Measurements from ENCODE around the gene RNF220. TPM values are rescaled to one million over a fixed set of nuclear protein-coding genes. Genes with fewer than 3 reads are reported as not detected.

The RNF220 gene
- total RNA-seq, 1 experiment from 2014 or later: 92.4 TPM

DNA sequence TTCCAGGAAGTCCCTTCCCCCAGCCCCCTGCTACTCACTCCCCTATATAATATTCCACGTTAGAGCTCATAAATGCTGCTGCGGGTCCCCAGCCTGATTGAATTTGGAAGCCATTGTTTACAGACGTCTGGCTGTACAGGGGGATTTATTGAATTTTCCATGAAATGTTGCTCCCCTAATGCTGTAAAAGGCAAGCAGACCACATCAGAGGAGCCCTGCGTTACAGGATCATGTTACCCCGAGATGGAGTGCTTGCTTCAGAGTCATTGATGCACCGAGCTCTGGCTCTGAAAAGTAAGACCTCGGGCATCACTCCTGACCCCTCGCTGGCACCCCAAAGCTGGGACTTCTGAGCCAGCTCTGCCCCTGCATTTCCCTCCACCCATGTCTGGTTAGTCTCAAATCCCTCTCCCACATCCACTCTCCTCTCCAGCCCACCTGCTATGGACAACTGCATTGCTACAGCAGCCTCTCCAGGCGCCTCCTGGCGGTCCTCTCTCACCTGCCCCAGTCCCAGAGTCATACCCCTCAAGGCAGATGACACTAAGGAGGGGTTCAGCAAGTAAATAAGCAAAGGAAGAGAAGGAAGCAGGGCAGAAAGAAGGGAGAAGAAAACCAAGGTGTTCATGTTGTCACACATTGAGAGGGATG, 141.5 kb downstream of the RNF220 start:
- H3K4me3 Mint-ChIP-seq (ENCODE audit: unreplicated experiment): no peak overlapping the region
- ChIA-PET POLR2A (no interaction called here), CTCF (no interaction called here)
- TF ChIP-seq, protein P1, sequence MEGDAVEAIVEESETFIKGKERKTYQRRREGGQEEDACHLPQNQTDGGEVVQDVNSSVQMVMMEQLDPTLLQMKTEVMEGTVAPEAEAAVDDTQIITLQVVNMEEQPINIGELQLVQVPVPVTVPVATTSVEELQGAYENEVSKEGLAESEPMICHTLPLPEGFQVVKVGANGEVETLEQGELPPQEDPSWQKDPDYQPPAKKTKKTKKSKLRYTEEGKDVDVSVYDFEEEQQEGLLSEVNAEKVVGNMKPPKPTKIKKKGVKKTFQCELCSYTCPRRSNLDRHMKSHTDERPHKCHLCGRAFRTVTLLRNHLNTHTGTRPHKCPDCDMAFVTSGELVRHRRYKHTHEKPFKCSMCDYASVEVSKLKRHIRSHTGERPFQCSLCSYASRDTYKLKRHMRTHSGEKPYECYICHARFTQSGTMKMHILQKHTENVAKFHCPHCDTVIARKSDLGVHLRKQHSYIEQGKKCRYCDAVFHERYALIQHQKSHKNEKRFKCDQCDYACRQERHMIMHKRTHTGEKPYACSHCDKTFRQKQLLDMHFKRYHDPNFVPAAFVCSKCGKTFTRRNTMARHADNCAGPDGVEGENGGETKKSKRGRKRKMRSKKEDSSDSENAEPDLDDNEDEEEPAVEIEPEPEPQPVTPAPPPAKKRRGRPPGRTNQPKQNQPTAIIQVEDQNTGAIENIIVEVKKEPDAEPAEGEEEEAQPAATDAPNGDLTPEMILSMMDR (IDR thresholded peaks at IDR 0.05; ENCODE audit: insufficient read depth in 1 of 2, low read depth in 1 of 2, low read length in 1 of 2, severe bottlenecking in 1 of 2, unreplicated experiment in 1 of 2): no peak
- DNase-seq: no peak
- Histone ChIP-seq H3K4me3 (ENCODE audit: low read depth, low read length) (no peak overlapping the region), H3K27me3 (replicated peaks; ENCODE audit: control insufficient read depth, insufficient read depth, low read length) (no peaks in the 10 kb centered on the region), H3K9me3 (no peaks in the 10 kb centered on the region), H3K4me1 (no peaks in the 10 kb centered on the region), H3K36me3 (ENCODE audit: control insufficient read depth, insufficient read depth, low read length) (no peaks in the 10 kb centered on the region)
- no peak overlapping the region for H3K27ac Mint-ChIP-seq (ENCODE audit: unreplicated experiment)
- no peaks in the 10 kb centered on the region for H3K9me3 Mint-ChIP-seq (ENCODE audit: unreplicated experiment)
- intact Hi-C loops (cut with micrococcal nuclease; ENCODE audit: unreplicated experiment): no loop called here
- peaks cover 3% of the 10 kb centered on the region for H3K27me3 Mint-ChIP-seq (ENCODE audit: insufficient read depth, unreplicated experiment)
- H3K4me1 Mint-ChIP-seq (ENCODE audit: low read depth, unreplicated experiment): no peaks in the 10 kb centered on the region
- H3K36me3 Mint-ChIP-seq (ENCODE audit: insufficient read depth, unreplicated experiment): no peaks in the 10 kb centered on the region
- no TSS peak for BruUV-seq (replicated peaks)

DNA sequence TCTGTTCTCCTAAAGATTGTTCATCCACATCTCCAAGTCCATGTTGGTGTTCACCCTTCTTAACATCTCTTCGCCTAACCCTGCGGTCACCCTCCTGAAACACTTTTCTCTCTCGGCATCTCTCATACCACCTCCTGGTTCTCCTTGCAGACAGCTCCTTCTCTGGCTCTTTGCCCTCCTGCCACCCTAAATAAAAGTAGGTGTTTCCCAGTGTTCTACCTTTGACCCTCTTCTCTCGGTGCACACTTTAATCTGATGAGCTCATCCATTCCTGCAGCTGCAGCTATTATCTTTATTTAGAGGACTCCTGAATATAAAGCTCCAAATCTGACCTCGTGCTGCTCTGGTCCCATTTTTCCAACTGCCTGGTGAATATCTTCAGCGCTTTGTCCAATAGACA, 142.3 kb downstream of the RNF220 start:
- ChIA-PET CTCF (no interaction called here), POLR2A (no interaction called here)
- intact Hi-C loops (cut with micrococcal nuclease; ENCODE audit: unreplicated experiment): no loop called here
- TF ChIP-seq, protein P1 (IDR thresholded peaks at IDR 0.05; ENCODE audit: insufficient read depth in 1 of 2, low read depth in 1 of 2, low read length in 1 of 2, severe bottlenecking in 1 of 2, unreplicated experiment in 1 of 2): no peak
- H3K4me1 Mint-ChIP-seq (ENCODE audit: low read depth, unreplicated experiment): no peaks in the 10 kb centered on the region
- H3K9me3 Mint-ChIP-seq (ENCODE audit: unreplicated experiment): no peaks in the 10 kb centered on the region
- no peaks in the 10 kb centered on the region for H3K36me3 ChIP-seq (ENCODE audit: control insufficient read depth, insufficient read depth, low read length)
- no peaks in the 10 kb centered on the region for H3K36me3 Mint-ChIP-seq (ENCODE audit: insufficient read depth, unreplicated experiment)
- H3K4me3 ChIP-seq (ENCODE audit: low read depth, low read length): no peak overlapping the region
- H3K4me1 ChIP-seq: no peaks in the 10 kb centered on the region
- DNase-seq: no peak
- no TSS peak for BruUV-seq (replicated peaks)
- H3K27ac Mint-ChIP-seq (ENCODE audit: unreplicated experiment): no peak overlapping the region
- H3K27me3 ChIP-seq (replicated peaks; ENCODE audit: control insufficient read depth, insufficient read depth, low read length): no peaks in the 10 kb centered on the region
- H3K27me3 Mint-ChIP-seq (ENCODE audit: insufficient read depth, unreplicated experiment): peaks cover 3% of the 10 kb centered on the region
- H3K4me3 Mint-ChIP-seq (ENCODE audit: unreplicated experiment): no peak overlapping the region
- no peaks in the 10 kb centered on the region for H3K9me3 ChIP-seq

DNA sequence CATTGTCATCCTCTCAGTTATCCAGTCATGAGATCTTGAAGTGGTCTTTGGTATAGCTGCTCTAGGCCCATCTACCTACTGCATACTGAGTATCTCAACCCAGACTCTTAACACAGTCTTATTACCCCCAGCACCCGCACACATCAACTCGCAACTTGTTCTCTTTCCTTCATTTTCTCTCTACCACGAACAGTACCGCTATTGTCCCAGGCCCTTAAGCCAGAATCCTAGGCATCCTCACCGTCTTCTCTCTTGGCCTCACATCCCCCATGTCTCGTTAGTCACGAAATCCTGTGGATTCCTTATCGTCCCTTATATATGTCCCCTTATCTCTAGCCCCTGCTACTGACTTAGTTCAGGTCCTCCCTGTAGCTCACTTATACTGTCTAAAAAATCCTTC, 142.8 kb downstream of the RNF220 start:
- Mint-ChIP-seq H3K36me3 (ENCODE audit: insufficient read depth, unreplicated experiment) (no peaks in the 10 kb centered on the region), H3K4me1 (ENCODE audit: low read depth, unreplicated experiment) (peaks cover 3% of the 10 kb centered on the region), H3K9me3 (ENCODE audit: unreplicated experiment) (peaks cover 4% of the 10 kb centered on the region), H3K4me3 (ENCODE audit: unreplicated experiment) (no peak overlapping the region), H3K27ac (ENCODE audit: unreplicated experiment) (no peak overlapping the region), H3K27me3 (ENCODE audit: insufficient read depth, unreplicated experiment) (peaks cover 3% of the 10 kb centered on the region)
- TF ChIP-seq, protein P1 (IDR thresholded peaks at IDR 0.05; ENCODE audit: insufficient read depth in 1 of 2, low read depth in 1 of 2, low read length in 1 of 2, severe bottlenecking in 1 of 2, unreplicated experiment in 1 of 2): no peak
- no peak for DNase-seq
- intact Hi-C loops (cut with micrococcal nuclease; ENCODE audit: unreplicated experiment): no loop called here
- CTCF ChIA-PET: no interaction called here
- POLR2A ChIA-PET: no interaction called here
- Histone ChIP-seq H3K36me3 (ENCODE audit: control insufficient read depth, insufficient read depth, low read length) (no peaks in the 10 kb centered on the region), H3K4me1 (no peaks in the 10 kb centered on the region), H3K9me3 (no peaks in the 10 kb centered on the region), H3K4me3 (ENCODE audit: low read depth, low read length) (no peak overlapping the region), H3K27me3 (replicated peaks; ENCODE audit: control insufficient read depth, insufficient read depth, low read length) (no peaks in the 10 kb centered on the region)
- no TSS peak for BruUV-seq (replicated peaks)

Measured in Caco-2 (cell line).